GM23338 (cell line): ENCODE results near the gene ZFP62.

Experiments
- CREB1 ChIP-seq: fragments of 250-450 bp; sonication (Bioruptor Pico); IDR thresholded peaks from 2 replicates; pipeline ENCODE4 v1.5.0; 2020; ENCODE audit warnings: low read depth, mild to moderate bottlenecking, moderate library complexity
- EZH2 ChIP-seq: fragments of 200-600 bp; sonication (generic); IDR thresholded peaks from one replicate; pipeline ENCODE4 v1.8.0; 2017; ENCODE audit warnings: antibody characterized with exemption, mild to moderate bottlenecking, low read depth; ENCODE audit not compliant: unreplicated experiment
- EZH2phosphoT487 ChIP-seq: fragments of 200-600 bp; sonication (generic); IDR thresholded peaks from one replicate; pipeline ENCODE4 v1.8.1; 2018; ENCODE audit warnings: antibody characterized with exemption; ENCODE audit not compliant: unreplicated experiment
- JUNB ChIP-seq: IDR thresholded peaks from one replicate; pipeline ENCODE4 v1.6.1; 2016; ENCODE audit warnings: antibody characterized with exemption; ENCODE audit not compliant: unreplicated experiment
- NANOG ChIP-seq: IDR thresholded peaks from 2 replicates; pipeline ENCODE4 v1.6.1; 2016; ENCODE audit warnings: antibody characterized with exemption, borderline replicate concordance
- POLR2AphosphoS5 ChIP-seq: IDR thresholded peaks from 2 replicates; pipeline ENCODE4 v1.6.1; 2016; ENCODE audit warnings: antibody characterized with exemption, low read depth
- ZNF114 ChIP-seq: fragments of 250-450 bp; sonication (Bioruptor Pico); IDR thresholded peaks from 2 replicates; pipeline ENCODE4 v1.5.0; 2020; ENCODE audit warnings: mild to moderate bottlenecking, moderate library complexity
- TF ChIP-seq, protein P1 (sequence below), 2 experiments: fragments of 200-600 bp in 1 of 2; sonication (generic) in 1 of 2; conservative IDR thresholded peaks; 2 replicates each; pipeline versions ENCODE4 v1.5.1 to v1.6.1; 2016 to 2017; ENCODE audit warnings: antibody characterized with exemption in 2 of 2, low read depth in 2 of 2, mild to moderate bottlenecking in 2 of 2, moderate library complexity in 1 of 2
- TF ChIP-seq, protein P2 (sequence below): IDR thresholded peaks from one replicate; pipeline ENCODE4 v1.6.1; 2018; ENCODE audit warnings: antibody characterized with exemption; ENCODE audit not compliant: unreplicated experiment

DNA sequence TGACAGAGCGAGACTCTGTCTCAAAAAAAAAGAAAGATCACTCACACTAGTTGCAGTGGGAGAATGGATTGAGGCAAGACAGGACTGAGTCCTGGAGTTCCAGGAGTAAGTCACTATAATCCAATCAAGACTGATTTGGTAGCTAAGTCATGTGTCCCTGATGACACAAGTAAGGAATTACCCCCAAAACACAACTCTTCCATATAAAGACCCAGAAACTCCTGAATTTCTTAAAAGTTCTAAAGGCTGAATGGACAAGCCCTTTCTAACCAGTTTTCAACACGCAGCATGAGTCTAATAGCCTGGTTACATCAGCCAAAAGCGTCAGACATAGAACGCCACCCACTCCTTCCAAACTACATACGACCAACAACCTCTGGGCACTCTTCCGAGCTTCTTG lies 2.5 kb downstream of the ZFP62 start:
- TF ChIP-seq, protein P1, sequence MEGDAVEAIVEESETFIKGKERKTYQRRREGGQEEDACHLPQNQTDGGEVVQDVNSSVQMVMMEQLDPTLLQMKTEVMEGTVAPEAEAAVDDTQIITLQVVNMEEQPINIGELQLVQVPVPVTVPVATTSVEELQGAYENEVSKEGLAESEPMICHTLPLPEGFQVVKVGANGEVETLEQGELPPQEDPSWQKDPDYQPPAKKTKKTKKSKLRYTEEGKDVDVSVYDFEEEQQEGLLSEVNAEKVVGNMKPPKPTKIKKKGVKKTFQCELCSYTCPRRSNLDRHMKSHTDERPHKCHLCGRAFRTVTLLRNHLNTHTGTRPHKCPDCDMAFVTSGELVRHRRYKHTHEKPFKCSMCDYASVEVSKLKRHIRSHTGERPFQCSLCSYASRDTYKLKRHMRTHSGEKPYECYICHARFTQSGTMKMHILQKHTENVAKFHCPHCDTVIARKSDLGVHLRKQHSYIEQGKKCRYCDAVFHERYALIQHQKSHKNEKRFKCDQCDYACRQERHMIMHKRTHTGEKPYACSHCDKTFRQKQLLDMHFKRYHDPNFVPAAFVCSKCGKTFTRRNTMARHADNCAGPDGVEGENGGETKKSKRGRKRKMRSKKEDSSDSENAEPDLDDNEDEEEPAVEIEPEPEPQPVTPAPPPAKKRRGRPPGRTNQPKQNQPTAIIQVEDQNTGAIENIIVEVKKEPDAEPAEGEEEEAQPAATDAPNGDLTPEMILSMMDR (conservative IDR thresholded peaks at IDR 0.05; ENCODE audit: low read depth in 2 of 2) = no peak
- TF ChIP-seq CREB1 (CRISPR knock-in tag) = no peak
- no peak for TF ChIP-seq POLR2AphosphoS5
- TF ChIP-seq EZH2 = no peak
- no peak for TF ChIP-seq EZH2phosphoT487
- TF ChIP-seq, protein P2, sequence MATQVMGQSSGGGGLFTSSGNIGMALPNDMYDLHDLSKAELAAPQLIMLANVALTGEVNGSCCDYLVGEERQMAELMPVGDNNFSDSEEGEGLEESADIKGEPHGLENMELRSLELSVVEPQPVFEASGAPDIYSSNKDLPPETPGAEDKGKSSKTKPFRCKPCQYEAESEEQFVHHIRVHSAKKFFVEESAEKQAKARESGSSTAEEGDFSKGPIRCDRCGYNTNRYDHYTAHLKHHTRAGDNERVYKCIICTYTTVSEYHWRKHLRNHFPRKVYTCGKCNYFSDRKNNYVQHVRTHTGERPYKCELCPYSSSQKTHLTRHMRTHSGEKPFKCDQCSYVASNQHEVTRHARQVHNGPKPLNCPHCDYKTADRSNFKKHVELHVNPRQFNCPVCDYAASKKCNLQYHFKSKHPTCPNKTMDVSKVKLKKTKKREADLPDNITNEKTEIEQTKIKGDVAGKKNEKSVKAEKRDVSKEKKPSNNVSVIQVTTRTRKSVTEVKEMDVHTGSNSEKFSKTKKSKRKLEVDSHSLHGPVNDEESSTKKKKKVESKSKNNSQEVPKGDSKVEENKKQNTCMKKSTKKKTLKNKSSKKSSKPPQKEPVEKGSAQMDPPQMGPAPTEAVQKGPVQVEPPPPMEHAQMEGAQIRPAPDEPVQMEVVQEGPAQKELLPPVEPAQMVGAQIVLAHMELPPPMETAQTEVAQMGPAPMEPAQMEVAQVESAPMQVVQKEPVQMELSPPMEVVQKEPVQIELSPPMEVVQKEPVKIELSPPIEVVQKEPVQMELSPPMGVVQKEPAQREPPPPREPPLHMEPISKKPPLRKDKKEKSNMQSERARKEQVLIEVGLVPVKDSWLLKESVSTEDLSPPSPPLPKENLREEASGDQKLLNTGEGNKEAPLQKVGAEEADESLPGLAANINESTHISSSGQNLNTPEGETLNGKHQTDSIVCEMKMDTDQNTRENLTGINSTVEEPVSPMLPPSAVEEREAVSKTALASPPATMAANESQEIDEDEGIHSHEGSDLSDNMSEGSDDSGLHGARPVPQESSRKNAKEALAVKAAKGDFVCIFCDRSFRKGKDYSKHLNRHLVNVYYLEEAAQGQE = no peak
- no peak for TF ChIP-seq JUNB
- TF ChIP-seq NANOG = no peak
- TF ChIP-seq ZNF114 (CRISPR knock-in tag) = no peak
